GM10266 (cell line): ENCODE data around the gene ACTR2.

Source experiments
- DNase-seq: peaks from one replicate; pipeline ENCODE4 v3.0.0; 2012; ENCODE audit errors: extremely low spot score
- TF ChIP-seq, protein P1 (sequence below): IDR thresholded peaks from 2 replicates; pipeline ENCODE4 v1.5.1; 2012; ENCODE audit warnings: mild to moderate bottlenecking, low read depth; ENCODE audit not compliant: control insufficient read depth, insufficient read depth; ENCODE audit errors: missing control alignments

The ACTR2 gene

DNA sequence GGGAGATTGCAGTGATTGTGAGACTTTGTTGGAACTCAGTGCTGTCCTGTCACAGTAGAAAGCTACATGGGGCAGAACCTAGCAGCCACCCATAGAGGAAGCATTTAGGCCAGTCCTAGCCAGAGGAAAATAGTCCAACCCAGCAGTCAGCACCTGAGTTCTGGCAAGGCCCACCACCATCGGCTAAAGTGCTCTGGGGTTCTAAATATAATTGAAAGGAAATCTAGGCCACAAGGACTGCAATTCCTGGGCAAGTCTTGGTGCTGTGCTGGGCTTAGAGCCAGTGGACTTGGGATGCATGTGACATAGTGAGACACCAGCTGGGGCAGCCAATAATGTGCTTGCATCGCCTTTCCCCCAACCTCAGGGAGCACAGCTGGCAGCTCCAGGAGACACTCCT lies 28.9 kb upstream of the ACTR2 start:
- TF ChIP-seq, protein P1, sequence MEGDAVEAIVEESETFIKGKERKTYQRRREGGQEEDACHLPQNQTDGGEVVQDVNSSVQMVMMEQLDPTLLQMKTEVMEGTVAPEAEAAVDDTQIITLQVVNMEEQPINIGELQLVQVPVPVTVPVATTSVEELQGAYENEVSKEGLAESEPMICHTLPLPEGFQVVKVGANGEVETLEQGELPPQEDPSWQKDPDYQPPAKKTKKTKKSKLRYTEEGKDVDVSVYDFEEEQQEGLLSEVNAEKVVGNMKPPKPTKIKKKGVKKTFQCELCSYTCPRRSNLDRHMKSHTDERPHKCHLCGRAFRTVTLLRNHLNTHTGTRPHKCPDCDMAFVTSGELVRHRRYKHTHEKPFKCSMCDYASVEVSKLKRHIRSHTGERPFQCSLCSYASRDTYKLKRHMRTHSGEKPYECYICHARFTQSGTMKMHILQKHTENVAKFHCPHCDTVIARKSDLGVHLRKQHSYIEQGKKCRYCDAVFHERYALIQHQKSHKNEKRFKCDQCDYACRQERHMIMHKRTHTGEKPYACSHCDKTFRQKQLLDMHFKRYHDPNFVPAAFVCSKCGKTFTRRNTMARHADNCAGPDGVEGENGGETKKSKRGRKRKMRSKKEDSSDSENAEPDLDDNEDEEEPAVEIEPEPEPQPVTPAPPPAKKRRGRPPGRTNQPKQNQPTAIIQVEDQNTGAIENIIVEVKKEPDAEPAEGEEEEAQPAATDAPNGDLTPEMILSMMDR, result no peak
- no peak for DNase-seq

DNA sequence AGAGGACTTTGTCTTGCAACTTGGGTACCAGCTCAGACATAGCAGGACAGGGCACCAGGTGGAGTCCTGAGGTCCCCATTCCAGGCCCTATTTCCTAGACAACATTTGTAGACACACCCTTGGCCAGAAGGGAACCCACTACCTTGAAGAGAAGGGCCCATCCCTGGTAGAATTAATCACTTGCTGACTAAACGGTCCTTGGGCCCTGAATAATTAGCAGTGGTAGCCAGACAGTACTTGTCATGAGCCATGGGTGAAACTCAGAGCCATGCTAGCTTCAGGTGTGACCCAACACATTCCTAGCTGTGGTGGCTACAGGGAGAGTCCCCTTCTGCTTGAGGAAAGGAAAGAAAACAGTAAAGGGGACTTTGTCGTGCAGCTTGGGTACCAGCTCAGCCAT lies 28.5 kb upstream of the ACTR2 start:
- TF ChIP-seq, protein P1, result no peak
- no peak for DNase-seq

DNA sequence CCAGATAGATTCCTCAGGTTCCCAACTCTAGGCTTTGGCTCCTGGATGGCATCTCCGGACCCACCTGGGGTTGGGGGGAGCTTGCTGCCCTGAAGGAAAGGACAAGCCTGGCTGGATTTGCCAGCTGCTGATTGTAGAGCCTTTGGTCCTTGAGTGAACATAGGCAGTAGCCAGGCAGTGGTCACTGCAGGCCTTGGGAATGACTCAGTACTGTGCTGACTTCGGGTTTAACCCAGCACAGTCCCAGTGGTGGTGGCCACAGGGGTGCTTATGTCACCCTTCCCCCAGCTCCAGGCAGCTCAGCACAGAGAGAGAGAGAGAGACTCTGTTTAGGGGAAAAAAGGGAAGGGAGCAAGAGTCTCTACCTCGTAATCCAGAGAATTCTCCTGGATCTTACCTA lies 27.7 kb upstream of the ACTR2 start:
- no peak for DNase-seq
- TF ChIP-seq, protein P1, result no peak

DNA sequence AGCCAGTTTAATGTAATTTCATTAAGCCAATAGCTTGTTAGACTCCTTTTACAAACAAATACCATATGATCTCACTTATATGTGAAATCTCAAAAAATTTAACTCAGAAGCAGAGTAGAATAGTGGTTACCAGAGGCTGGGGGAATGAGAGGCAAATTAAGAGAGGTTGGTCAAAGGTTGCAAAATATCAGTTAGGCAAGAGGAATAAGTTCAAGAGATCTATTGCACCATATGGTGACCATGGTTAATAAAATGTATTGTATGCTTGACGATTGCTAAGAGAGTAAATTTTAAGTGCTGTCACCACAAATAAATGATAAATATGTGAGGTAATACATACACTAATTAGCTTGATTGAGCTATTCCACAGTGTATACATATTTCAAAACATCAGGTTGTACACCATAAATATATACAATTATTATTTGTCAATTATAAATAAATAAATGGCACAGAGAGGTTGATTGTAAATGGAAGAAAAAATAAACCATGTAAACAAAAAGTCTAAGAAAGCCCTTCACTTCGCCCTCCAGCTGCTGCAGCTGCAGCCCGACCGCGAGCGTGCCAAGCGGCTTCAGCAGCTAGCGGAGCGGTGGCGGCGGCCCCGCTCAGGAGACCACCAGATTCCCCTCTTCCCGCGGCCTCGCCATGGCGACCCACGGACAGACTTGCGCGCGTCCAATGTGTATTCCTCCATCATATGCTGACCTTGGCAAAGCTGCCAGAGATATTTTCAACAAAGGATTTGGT lies 23.0 kb upstream of the ACTR2 start:
- no peak for DNase-seq
- TF ChIP-seq, protein P1, result no peak

DNA sequence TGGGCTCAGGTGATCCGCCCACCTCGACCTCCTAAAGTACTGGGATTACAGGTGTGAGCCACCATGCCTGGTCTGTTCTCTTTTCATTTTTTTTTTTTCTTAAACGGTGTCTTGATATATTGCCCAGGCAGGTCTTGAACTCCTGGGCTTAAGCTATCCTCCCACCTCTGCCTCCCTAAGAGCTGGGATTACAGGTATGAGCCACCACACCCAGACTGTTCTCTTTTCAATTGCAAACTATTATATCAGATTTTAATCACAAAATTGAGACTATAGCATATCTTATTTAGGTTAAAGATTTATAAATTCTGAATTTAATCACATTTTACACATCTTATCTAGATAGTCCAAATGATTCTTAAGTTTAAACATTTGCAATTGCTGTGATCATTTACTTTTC lies 15.5 kb upstream of the ACTR2 start:
- TF ChIP-seq, protein P1, result no peak
- no peak for DNase-seq

DNA sequence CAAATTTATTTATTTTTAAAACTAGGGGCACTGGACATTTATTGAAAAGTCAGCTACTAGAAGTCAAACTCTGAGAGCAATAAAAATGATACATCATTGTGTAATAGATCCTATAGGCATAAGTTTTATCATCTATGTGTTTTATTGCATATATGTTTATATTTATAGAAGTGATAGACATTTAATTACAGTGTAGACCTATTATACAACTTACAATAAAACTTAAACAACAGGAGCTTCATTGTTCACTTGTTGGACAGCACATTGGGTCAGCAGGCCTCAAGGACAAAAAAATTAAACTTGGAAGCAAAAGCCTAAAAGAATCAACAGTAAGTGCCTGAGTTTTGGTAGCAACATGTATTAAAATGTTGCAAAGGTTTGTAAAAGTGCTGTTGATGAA lies 15.0 kb upstream of the ACTR2 start:
- DNase-seq, result no peak
- TF ChIP-seq, protein P1, result no peak

DNA sequence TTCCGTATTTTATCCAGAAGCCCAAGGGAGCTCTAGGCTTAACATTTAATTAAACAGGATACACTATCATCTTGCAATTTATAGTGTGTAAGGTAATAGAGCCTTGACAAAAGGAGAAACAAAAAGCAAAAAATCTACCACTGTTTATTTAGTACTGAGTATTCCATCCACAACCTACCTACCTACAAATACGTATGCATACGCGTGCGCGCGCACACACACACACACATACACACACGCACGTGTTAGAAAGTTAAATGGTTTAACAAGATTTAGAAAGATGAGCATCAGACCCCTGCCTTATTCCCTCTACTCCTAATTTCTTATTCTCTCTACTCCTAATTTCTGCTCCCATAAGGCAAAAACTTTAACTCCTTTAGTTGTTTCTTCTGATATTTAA lies 14.6 kb upstream of the ACTR2 start:
- no peak for DNase-seq
- TF ChIP-seq, protein P1, result no peak
